Left forelimb (tissue), 1 donor: Measurements from ENCODE around the gene ASB7.
A peak's percentile ranks its signal among the peaks of the same experiment; 100 is the strongest.
"Not testable (repeated sequence)": the region's sequence is repeated elsewhere in the genome, so short reads cannot be mapped to it uniquely, and the experiment has no call there.

ENCODE experiments used
- DNase-seq: peaks from one replicate; pipeline ENCODE4 v3.0.0-alpha.2; 2018; ENCODE audit warnings: low spot score

The ASB7 gene

GRCh38 chr15:100602064-100602822 is at the start of gene ASB7, which contains the start of gene LINS1:
Gene ASB7 (plus strand): TSS chr15:100602589. CDS start chr15:100612217, 9,628 bp downstream.
Gene LINS1 (minus strand): TSS chr15:100602184. CDS start chr15:100580842, 21,342 bp downstream.
- peak; percentile 99 for DNase-seq

- DNase-seq, result no peak
Observed at GRCh38 chr15:100553468-100553867, 48.9 kb upstream of the ASB7 start.

GRCh38 chr15:100558771-100559254 is 43.6 kb upstream of the ASB7 start:
- DNase-seq, result no peak

GRCh38 chr15:100559330-100559729 is 43.1 kb upstream of the ASB7 start:
- no peak for DNase-seq

GRCh38 chr15:100560323-100560722 is 42.1 kb upstream of the ASB7 start:
- no peak for DNase-seq

- DNase-seq, result no peak
Observed at GRCh38 chr15:100565591-100565990, 36.8 kb upstream of the ASB7 start.

- no peak for DNase-seq
Observed at GRCh38 chr15:100566850-100567628, 35.4 kb upstream of the ASB7 start.

GRCh38 chr15:100569391-100569790 is 33.0 kb upstream of the ASB7 start:
- no peak for DNase-seq

GRCh38 chr15:100570275-100570674 is 32.1 kb upstream of the ASB7 start:
- DNase-seq, result no peak

- DNase-seq, result no peak
Observed at GRCh38 chr15:100570735-100571313, 31.6 kb upstream of the ASB7 start.

- DNase-seq, result no peak
Observed at GRCh38 chr15:100571592-100572167, 30.7 kb upstream of the ASB7 start.

- no peak for DNase-seq
Observed at GRCh38 chr15:100572362-100572983, 29.9 kb upstream of the ASB7 start.

GRCh38 chr15:100573526-100573925 is 28.9 kb upstream of the ASB7 start:
- DNase-seq, result no peak

- DNase-seq, result no peak
Observed at GRCh38 chr15:100580414-100580813, 22.0 kb upstream of the ASB7 start.

GRCh38 chr15:100588638-100589242 is 13.6 kb upstream of the ASB7 start:
- DNase-seq, result no peak

- not testable (repeated sequence) for DNase-seq
Observed at GRCh38 chr15:100591163-100591562, 11.2 kb upstream of the ASB7 start.

GRCh38 chr15:100591835-100592234 is 10.6 kb upstream of the ASB7 start:
- no peak for DNase-seq

- DNase-seq, result no peak
Observed at GRCh38 chr15:100592898-100593297, 9.5 kb upstream of the ASB7 start.

- no peak for DNase-seq
Observed at GRCh38 chr15:100593431-100593830, 9.0 kb upstream of the ASB7 start.

- no peak for DNase-seq
Observed at GRCh38 chr15:100595964-100596363, 6.4 kb upstream of the ASB7 start.

- DNase-seq, result no peak
Observed at GRCh38 chr15:100596792-100597191, 5.6 kb upstream of the ASB7 start.
